Peyer's patch (tissue), 4 donors: Measurements from ENCODE around the gene ANKS1A. TPM values are rescaled to one million over a fixed set of nuclear protein-coding genes. Genes with fewer than 3 reads are reported as not detected.

ENCODE experiments used
- DNase-seq, 3 donors: peaks; one replicate each; pipeline ENCODE4 v3.0.0-alpha.2; 2017 to 2019
- H3K27ac ChIP-seq, 4 donors: fragments of 200-600 bp; sonication (generic); one replicate each; pipeline ENCODE4 v1.5.1; 2016 to 2019
- H3K27me3 ChIP-seq, 2 donors: fragments of 200-600 bp; sonication (generic); one replicate each; pipeline ENCODE4 v1.5.1; 2019
- H3K36me3 ChIP-seq, 3 donors: fragments of 200-600 bp; sonication (generic); one replicate each; pipeline ENCODE4 v1.5.1; 2016 to 2019
- H3K4me1 ChIP-seq, 4 donors: fragments of 200-600 bp; sonication (generic); one replicate each; pipeline ENCODE4 v1.5.1; 2016 to 2019
- H3K4me3 ChIP-seq, 4 donors: fragments of 200-600 bp; sonication (generic); 1 replicate in 3 of 4; 2 replicates in 1 of 4; pipeline ENCODE4 v1.5.1; 2016 to 2019; ENCODE audit warnings: mild to moderate bottlenecking in 1 of 4
- H3K9me3 ChIP-seq, 4 donors: fragments of 200-600 bp; sonication (generic); one replicate each; pipeline ENCODE4 v1.5.1; 2016 to 2019; ENCODE audit warnings: mild to moderate bottlenecking in 1 of 4
- CTCF ChIP-seq, 6 experiments: fragments of 450-650 bp in 4 of 6; fragments of 200-600 bp in 2 of 6; sonication (generic) in 1 of 6; IDR thresholded peaks; one replicate each; pipeline ENCODE4 v1.5.1; 2017 to 2019; ENCODE audit warnings: antibody characterized with exemption in 6 of 6, mild to moderate bottlenecking in 3 of 6, moderate library complexity in 1 of 6
- POLR2A ChIP-seq, 2 donors: fragments of 450-650 bp; IDR thresholded peaks; one replicate each; pipeline ENCODE4 v1.5.1; 2017; ENCODE audit warnings: antibody characterized with exemption in 2 of 2, mild to moderate bottlenecking in 2 of 2, moderate library complexity in 2 of 2
- total RNA-seq, 4 donors: library from RNA; depleted of rRNA; stranded (reverse); fragments of >200 nt; gene quantifications; one replicate each; pipeline ENCODE4 v1.1.0, GENCODE V29; 2016

ANKS1A gene
- total RNA-seq, 4 donors from 2014 or later, result 24.3 to 42.1 (median 31.9) TPM

- no peaks in the 10 kb centered on the region for H3K9me3 ChIP-seq
- H3K4me1 ChIP-seq, result peaks cover 0 to 12% (median 0%) of the 10 kb centered on the region in 4 donors
Measured at GRCh38 chr6:34957231-34957783, 68.3 kb downstream of the ANKS1A start.

GRCh38 chr6:34958734-34959133 lies 69.7 kb downstream of the ANKS1A start:
- no peak for TF ChIP-seq CTCF (IDR thresholded peaks at IDR 0.05)
- H3K4me3 ChIP-seq, result no peak overlapping the region
- H3K27ac ChIP-seq, result no peak overlapping the region
- H3K27me3 ChIP-seq, result no peaks in the 10 kb centered on the region
- H3K4me1 ChIP-seq, result peaks cover 0 to 7% (median 0%) of the 10 kb centered on the region in 4 donors
- DNase-seq, result no peak
- H3K36me3 ChIP-seq, result no peaks in the 10 kb centered on the region
- H3K9me3 ChIP-seq, result no peaks in the 10 kb centered on the region

More at GRCh38 chr6:34957231-34957783, 68.3 kb downstream of the ANKS1A start:
- TF ChIP-seq POLR2A (IDR thresholded peaks at IDR 0.05), result no peak
- no peak for TF ChIP-seq CTCF (IDR thresholded peaks at IDR 0.05)
- no peak for DNase-seq
- H3K27ac ChIP-seq, result no peak overlapping the region
- no peaks in the 10 kb centered on the region for H3K36me3 ChIP-seq
- no peaks in the 10 kb centered on the region for H3K27me3 ChIP-seq
- H3K4me3 ChIP-seq, result no peak overlapping the region

- no peak overlapping the region for H3K27ac ChIP-seq
Measured at GRCh38 chr6:34959224-34959623, 70.2 kb downstream of the ANKS1A start.

GRCh38 chr6:34961082-34961481 lies 72.0 kb downstream of the ANKS1A start:
- DNase-seq, result no peak
- Histone ChIP-seq H3K36me3 (no peaks in the 10 kb centered on the region), H3K4me1 (peaks cover 0 to 5% (median 0%) of the 10 kb centered on the region in 4 donors), H3K9me3 (no peaks in the 10 kb centered on the region), H3K27ac (no peak overlapping the region), H3K27me3 (no peaks in the 10 kb centered on the region), H3K4me3 (no peak overlapping the region)
- TF ChIP-seq POLR2A (IDR thresholded peaks at IDR 0.05), result no peak
- no peak for TF ChIP-seq CTCF (IDR thresholded peaks at IDR 0.05)

More at GRCh38 chr6:34959224-34959623, 70.2 kb downstream of the ANKS1A start:
- Histone ChIP-seq H3K4me1 (peaks cover 0 to 5% (median 0%) of the 10 kb centered on the region in 4 donors), H3K4me3 (no peak overlapping the region), H3K9me3 (no peaks in the 10 kb centered on the region), H3K27me3 (no peaks in the 10 kb centered on the region), H3K36me3 (no peaks in the 10 kb centered on the region)
- TF ChIP-seq POLR2A (IDR thresholded peaks at IDR 0.05) (no peak), CTCF (IDR thresholded peaks at IDR 0.05) (no peak)
- DNase-seq, result no peak

GRCh38 chr6:34961574-34961973 lies 72.5 kb downstream of the ANKS1A start:
- DNase-seq, result no peak
- Histone ChIP-seq H3K9me3 (no peaks in the 10 kb centered on the region), H3K4me3 (no peak overlapping the region), H3K27me3 (no peaks in the 10 kb centered on the region), H3K27ac (no peak overlapping the region), H3K4me1 (peaks cover 0 to 5% (median 0%) of the 10 kb centered on the region in 4 donors), H3K36me3 (no peaks in the 10 kb centered on the region)
- TF ChIP-seq CTCF (IDR thresholded peaks at IDR 0.05), result no peak
- TF ChIP-seq POLR2A (IDR thresholded peaks at IDR 0.05), result no peak
